GM23338 (cell line): ENCODE results near the gene PLPP2. TPM values are rescaled to one million over a fixed set of nuclear protein-coding genes. Genes with fewer than 3 reads are reported as not detected.
A peak's percentile ranks its signal among the peaks of the same experiment; 100 is the strongest.

ENCODE experiments used
- ATAC-seq: fragments of 200-7000 bp; cut with Tn5 transposase; 3 replicates; pipeline ENCODE4 v1.9.1; 2020
- DNase-seq: peaks from one replicate; pipeline ENCODE4 v3.0.0-alpha.2; 2015; ENCODE audit warnings: low spot score
- H2AFZ ChIP-seq: fragments of 200-600 bp; sonication (generic); 2 replicates; pipeline ENCODE4 v1.8.0; 2016; ENCODE audit warnings: antibody characterized with exemption, mild to moderate bottlenecking, moderate library complexity
- H3F3A ChIP-seq: fragments of 200-600 bp; sonication (generic); replicated peaks from 2 replicates; pipeline ENCODE4 v1.8.0; 2017; ENCODE audit warnings: antibody characterized with exemption, mixed run types, low read depth
- H3K27ac ChIP-seq: fragments of 200-600 bp; sonication (generic); 2 replicates; pipeline ENCODE4 v1.6.1; 2016; ENCODE audit warnings: low read depth
- H3K27me3 ChIP-seq: fragments of 200-600 bp; sonication (generic); 2 replicates; pipeline ENCODE4 v1.8.0; 2016; ENCODE audit warnings: mild to moderate bottlenecking, mixed run types, moderate library complexity; ENCODE audit not compliant: insufficient read depth
- H3K36me3 ChIP-seq: fragments of 200-600 bp; sonication (generic); 2 replicates; pipeline ENCODE4 v1.8.0; 2016; ENCODE audit warnings: mild to moderate bottlenecking; ENCODE audit not compliant: insufficient read depth
- H3K4me1 ChIP-seq: fragments of 200-600 bp; sonication (generic); 2 replicates; pipeline ENCODE4 v1.8.0; 2016; ENCODE audit warnings: mild to moderate bottlenecking, moderate library complexity; ENCODE audit not compliant: insufficient read depth
- H3K4me2 ChIP-seq: fragments of 200-600 bp; sonication (generic); 2 replicates; pipeline ENCODE4 v1.7.1; 2017; ENCODE audit warnings: mixed run types
- H3K4me3 ChIP-seq: fragments of 200-600 bp; sonication (generic); 2 replicates; pipeline ENCODE4 v1.6.1; 2016; ENCODE audit warnings: mixed run types
- H3K79me2 ChIP-seq: fragments of 200-600 bp; sonication (generic); replicated peaks from 2 replicates; pipeline ENCODE4 v1.8.0; 2017; ENCODE audit warnings: mild to moderate bottlenecking; ENCODE audit not compliant: insufficient read depth
- H3K9me2 ChIP-seq: fragments of 200-600 bp; sonication (generic); 2 replicates; pipeline ENCODE4 v1.8.0; 2017; ENCODE audit not compliant: insufficient read depth
- H4K20me1 ChIP-seq: fragments of 200-600 bp; sonication (generic); replicated peaks from 2 replicates; pipeline ENCODE4 v1.8.0; 2017; ENCODE audit warnings: mild to moderate bottlenecking; ENCODE audit not compliant: insufficient read depth
- H3K27ac Mint-ChIP-seq: 2 replicates; pipeline ENCODE4 v1.8.0; 2020; ENCODE audit warnings: inconsistent platforms, mild to moderate bottlenecking, moderate library complexity, mixed read lengths
- H3K27me3 Mint-ChIP-seq: 3 replicates; pipeline ENCODE4 v1.8.0; 2022; ENCODE audit warnings: low read depth, mild to moderate bottlenecking, moderate library complexity, mixed read lengths, inconsistent platforms; ENCODE audit not compliant: insufficient read depth, poor library complexity
- H3K36me3 Mint-ChIP-seq: 3 replicates; pipeline ENCODE4 v1.8.0; 2021; ENCODE audit warnings: low read depth, mild to moderate bottlenecking, inconsistent platforms, moderate library complexity, mixed read lengths
- H3K4me1 Mint-ChIP-seq: 3 replicates; pipeline ENCODE4 v1.8.0; 2020; ENCODE audit warnings: mild to moderate bottlenecking, inconsistent platforms, mixed read lengths
- H3K4me3 Mint-ChIP-seq: 3 replicates; pipeline ENCODE4 v1.8.0; 2021; ENCODE audit warnings: moderate library complexity, mild to moderate bottlenecking, inconsistent platforms, mixed read lengths
- H3K9me3 Mint-ChIP-seq: 3 replicates; pipeline ENCODE4 v1.8.0; 2020; ENCODE audit warnings: moderate library complexity, mild to moderate bottlenecking, inconsistent platforms, mixed read lengths
- CTCF ChIP-seq, 2 experiments: fragments of 200-600 bp in 1 of 2; sonication (generic) in 1 of 2; conservative IDR thresholded peaks; 2 replicates each; pipeline versions ENCODE4 v1.5.1 to v1.6.1; 2016 to 2017; ENCODE audit warnings: antibody characterized with exemption in 2 of 2, low read depth in 2 of 2, mild to moderate bottlenecking in 2 of 2, moderate library complexity in 1 of 2
- EZH2 ChIP-seq: fragments of 200-600 bp; sonication (generic); IDR thresholded peaks from one replicate; pipeline ENCODE4 v1.8.0; 2017; ENCODE audit warnings: antibody characterized with exemption, mild to moderate bottlenecking, low read depth; ENCODE audit not compliant: unreplicated experiment
- EZH2phosphoT487 ChIP-seq: fragments of 200-600 bp; sonication (generic); IDR thresholded peaks from one replicate; pipeline ENCODE4 v1.8.1; 2018; ENCODE audit warnings: antibody characterized with exemption; ENCODE audit not compliant: unreplicated experiment
- NANOG ChIP-seq: IDR thresholded peaks from 2 replicates; pipeline ENCODE4 v1.6.1; 2016; ENCODE audit warnings: antibody characterized with exemption, borderline replicate concordance
- POLR2AphosphoS5 ChIP-seq: IDR thresholded peaks from 2 replicates; pipeline ENCODE4 v1.6.1; 2016; ENCODE audit warnings: antibody characterized with exemption, low read depth
- REST ChIP-seq: IDR thresholded peaks from one replicate; pipeline ENCODE4 v1.6.1; 2018; ENCODE audit warnings: antibody characterized with exemption; ENCODE audit not compliant: unreplicated experiment
- STAT1 ChIP-seq: IDR thresholded peaks from one replicate; pipeline ENCODE4 v1.6.1; 2016; ENCODE audit warnings: antibody characterized with exemption; ENCODE audit not compliant: unreplicated experiment
- ZNF114 ChIP-seq: fragments of 250-450 bp; sonication (Bioruptor Pico); IDR thresholded peaks from 2 replicates; pipeline ENCODE4 v1.5.0; 2020; ENCODE audit warnings: mild to moderate bottlenecking, moderate library complexity
- ZNF331 ChIP-seq: fragments of 250-450 bp; sonication (Bioruptor Pico); IDR thresholded peaks from 2 replicates; pipeline ENCODE4 v1.5.0; 2020; ENCODE audit warnings: low read depth, mild to moderate bottlenecking, moderate library complexity
- polyA plus RNA-seq: library from polyadenylated mRNA; unstranded; fragments of >200 nt; fragmentation: Nextera tagmentation; extraction: Ambion mirVana; gene quantifications from 2 replicates; pipeline ENCODE4 v1.2.1, GENCODE V29; 2016
- total RNA-seq: library from RNA; depleted of rRNA; stranded (reverse); fragments of >200 nt; shearing (Covaris generic); gene quantifications from 2 replicates; pipeline ENCODE4 v1.2.3, GENCODE V29; 2014

PLPP2 gene
- total and polyA plus RNA-seq, 2 experiments from 2014 or later = 58.3 to 82.6 TPM

GRCh38 chr19:289651-290371 lies 1.4 kb downstream of the PLPP2 start:
- Mint-ChIP-seq H3K27me3 (peaks cover 29% of the 10 kb centered on the region), H3K27ac (peak overlapping the region; percentile 99), H3K4me3 (peak overlapping the region; percentile 69), H3K4me1 (peaks cover 33% of the 10 kb centered on the region), H3K36me3 (peaks cover 41% of the 10 kb centered on the region), H3K9me3 (peaks cover 25% of the 10 kb centered on the region)
- peaks cover 24% of the 10 kb centered on the region for H3K4me1 ChIP-seq
- peaks cover 3% of the 10 kb centered on the region; the same call in 1 of the 2 replicates for H4K20me1 ChIP-seq
- DNase-seq (peak; percentile 87), ATAC-seq (peak; percentile 67)
- H2AFZ ChIP-seq = no peak overlapping the region
- H3K4me3 ChIP-seq = peak overlapping the region; percentile 61
- H3F3A ChIP-seq = peaks cover 10% of the 10 kb centered on the region
- peak overlapping the region; percentile 64 for H3K4me2 ChIP-seq
- H3K27ac ChIP-seq = peak overlapping the region; percentile 97
- peaks cover 21% of the 10 kb centered on the region for H3K79me2 ChIP-seq
- H3K36me3 ChIP-seq = peaks cover 9% of the 10 kb centered on the region; the same call in 1 of the 2 replicates
- peaks cover 12% of the 10 kb centered on the region for H3K27me3 ChIP-seq
- TF ChIP-seq ZNF331 (CRISPR knock-in tag) = no peak
- peak; percentile 50 for TF ChIP-seq POLR2AphosphoS5
- no peaks in the 10 kb centered on the region for H3K9me2 ChIP-seq

- peak overlapping the region; percentile 61; the same call in 1 of the 2 replicates for H3K4me3 ChIP-seq
- H3K27me3 ChIP-seq = peaks cover 3% of the 10 kb centered on the region
- H3K36me3 Mint-ChIP-seq = peaks cover 46% of the 10 kb centered on the region
- H3F3A ChIP-seq = peaks cover 10% of the 10 kb centered on the region
- H4K20me1 ChIP-seq = peaks cover 3% of the 10 kb centered on the region; the same call in 1 of the 2 replicates
- peaks cover 22% of the 10 kb centered on the region for H3K9me3 Mint-ChIP-seq
- peaks cover 23% of the 10 kb centered on the region for H3K27me3 Mint-ChIP-seq
- H3K4me1 ChIP-seq = peaks cover 18% of the 10 kb centered on the region
- ATAC-seq = no peak
- H3K79me2 ChIP-seq = peaks cover 21% of the 10 kb centered on the region
- no peaks in the 10 kb centered on the region for H3K9me2 ChIP-seq
- H3K4me1 Mint-ChIP-seq = peaks cover 27% of the 10 kb centered on the region
- H3K4me3 Mint-ChIP-seq = peak overlapping the region; percentile 69; the same call in 1 of the 3 replicates
- TF ChIP-seq POLR2AphosphoS5 = no peak
- TF ChIP-seq EZH2 = no peak
- DNase-seq = no peak
- H3K36me3 ChIP-seq = peaks cover 9% of the 10 kb centered on the region; the same call in 1 of the 2 replicates
- H2AFZ ChIP-seq = no peak overlapping the region
- peak overlapping the region; percentile 64 for H3K4me2 ChIP-seq
- peak overlapping the region; percentile 99 for H3K27ac Mint-ChIP-seq
- peak overlapping the region; percentile 97 for H3K27ac ChIP-seq
Measured at GRCh38 chr19:288911-289310, 2.3 kb downstream of the PLPP2 start.

- no peaks in the 10 kb centered on the region for H3K27me3 ChIP-seq
- no peak overlapping the region for H2AFZ ChIP-seq
- H3K27ac ChIP-seq = no peak overlapping the region
- ATAC-seq = no peak
- H3K4me3 ChIP-seq = no peak overlapping the region
- H3K4me2 ChIP-seq = no peak overlapping the region
- H4K20me1 ChIP-seq = peaks cover 3% of the 10 kb centered on the region; the same call in 1 of the 2 replicates
- H3K79me2 ChIP-seq = peaks cover 21% of the 10 kb centered on the region
- Mint-ChIP-seq H3K4me1 (peaks cover 38% of the 10 kb centered on the region), H3K4me3 (no peak overlapping the region; the same call in 2 of the 3 replicates), H3K27ac (peak overlapping the region; percentile 75; the same call in 1 of the 2 replicates), H3K9me3 (peaks cover 11% of the 10 kb centered on the region), H3K27me3 (peaks cover 12% of the 10 kb centered on the region), H3K36me3 (peaks cover 50% of the 10 kb centered on the region)
- peaks cover 9% of the 10 kb centered on the region; the same call in 1 of the 2 replicates for H3K36me3 ChIP-seq
- peaks cover 10% of the 10 kb centered on the region for H3F3A ChIP-seq
- H3K4me1 ChIP-seq = peaks cover 15% of the 10 kb centered on the region
- no peak for DNase-seq
- no peaks in the 10 kb centered on the region for H3K9me2 ChIP-seq
- TF ChIP-seq EZH2phosphoT487 (no peak), NANOG (no peak), POLR2AphosphoS5 (no peak), ZNF114 (no peak), REST (no peak), CTCF (conservative IDR thresholded peaks at IDR 0.05; ENCODE audit: low read depth in 2 of 2) (no peak), STAT1 (no peak)
Measured at GRCh38 chr19:287381-287871, 3.8 kb downstream of the PLPP2 start.
